GM19043 (cell line): ENCODE data around the gene PALLD.

Experiments
- ATAC-seq: cut with Tn5 transposase; IDR thresholded peaks from one replicate; pipeline ENCODE4 v1.9.1; 2021; ENCODE audit warnings: low read depth; ENCODE audit not compliant: unreplicated experiment

Gene PALLD

DNA sequence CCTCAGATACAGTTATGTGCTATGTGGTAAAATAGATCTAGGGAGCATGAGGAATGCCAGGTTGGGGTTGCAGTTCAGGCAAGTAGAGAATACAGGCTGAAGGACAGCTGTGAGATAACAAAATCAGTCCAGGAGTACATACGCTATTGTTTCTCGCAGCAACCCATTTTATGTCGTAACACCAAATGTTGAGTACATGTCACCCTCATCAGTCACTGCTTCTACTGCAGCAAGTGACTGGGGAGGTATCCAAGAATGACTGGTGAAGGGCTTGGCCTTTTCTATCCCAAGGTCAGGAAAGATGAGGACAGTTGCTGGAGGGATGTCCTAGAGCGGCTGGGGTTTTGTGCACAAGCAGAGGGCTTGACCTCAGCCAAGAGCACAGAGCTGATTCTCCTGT is 341.1 kb downstream of the PALLD start:
- no peak for ATAC-seq

DNA sequence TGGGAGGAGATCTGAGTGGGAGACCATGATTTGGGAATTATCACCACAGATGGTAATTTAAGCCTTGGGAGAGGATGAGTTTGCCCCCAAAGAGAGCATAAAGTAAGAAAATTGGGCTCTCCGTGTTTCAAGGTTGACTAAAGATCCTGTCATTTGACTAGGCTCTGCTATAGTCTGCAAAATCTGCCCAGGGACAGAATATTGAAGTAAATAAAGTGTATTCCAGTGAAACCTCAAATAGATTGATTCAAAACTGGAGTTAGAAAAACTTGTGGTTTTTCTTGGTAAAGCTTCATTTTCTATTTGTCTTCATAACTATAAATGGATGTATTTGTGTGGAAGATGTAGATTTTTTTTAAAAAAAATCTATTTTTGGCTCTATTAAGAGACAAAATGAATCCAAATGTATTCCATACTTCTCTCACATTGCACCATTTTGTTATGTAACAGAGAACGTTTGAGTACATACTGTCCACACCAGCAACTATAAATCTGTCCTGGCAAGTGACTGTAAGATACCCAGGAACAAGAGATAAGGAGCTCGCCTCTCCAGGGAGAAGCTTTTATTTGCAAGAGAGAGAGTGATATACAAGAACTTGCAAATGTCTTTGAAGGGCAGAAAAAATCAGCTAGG is 343.0 kb downstream of the PALLD start:
- no peak for ATAC-seq

DNA sequence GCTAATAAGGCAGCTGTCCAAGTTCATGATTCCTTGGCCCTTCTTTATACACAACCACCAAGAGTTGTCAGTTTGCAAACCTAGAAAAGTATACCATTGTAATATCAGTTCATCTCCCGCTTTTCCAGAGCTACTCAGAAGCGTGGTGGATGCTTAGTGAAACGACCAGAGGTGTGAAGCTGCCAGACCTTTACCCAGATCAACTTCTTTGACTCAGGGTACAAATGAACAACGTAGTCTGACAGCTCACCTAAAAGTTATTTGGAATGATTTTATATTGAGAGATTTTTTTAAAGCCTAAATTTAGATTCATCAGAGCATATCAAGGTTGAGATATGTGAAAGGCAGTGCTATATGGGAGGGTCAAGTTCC is 343.5 kb downstream of the PALLD start:
- ATAC-seq, result no peak

DNA sequence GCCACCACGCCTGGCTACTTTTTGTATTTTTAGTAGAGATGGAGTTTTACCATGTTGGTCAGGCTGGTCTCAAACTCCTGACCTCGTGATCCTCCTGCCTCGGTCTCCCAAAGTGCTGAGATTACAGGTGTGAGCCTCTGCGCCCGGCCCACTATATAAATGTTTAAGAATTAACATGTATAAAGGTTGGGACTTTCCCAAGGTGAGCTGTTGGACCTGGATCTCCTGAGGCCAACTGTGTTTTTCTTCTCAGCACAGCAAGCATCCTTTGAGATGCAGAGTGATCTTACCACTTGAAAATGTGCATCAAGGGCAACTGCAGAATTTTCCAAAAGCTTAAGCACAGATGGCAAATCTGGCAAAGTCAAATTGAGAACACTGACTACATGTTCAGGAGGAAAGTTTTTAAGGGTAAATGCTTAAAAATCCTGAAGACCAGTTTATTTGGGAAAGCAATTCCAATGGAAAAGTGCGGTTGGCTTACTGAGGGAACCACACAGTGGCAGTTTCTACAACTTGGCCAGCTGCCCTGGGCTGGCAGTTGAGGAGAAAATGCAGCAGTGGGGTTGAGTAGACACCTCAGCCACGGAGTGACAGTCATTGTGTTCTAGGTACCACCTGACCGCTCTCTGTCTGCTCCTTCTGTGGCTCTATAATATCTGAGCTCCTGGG is 344.3 kb downstream of the PALLD start:
- ATAC-seq, result no peak

DNA sequence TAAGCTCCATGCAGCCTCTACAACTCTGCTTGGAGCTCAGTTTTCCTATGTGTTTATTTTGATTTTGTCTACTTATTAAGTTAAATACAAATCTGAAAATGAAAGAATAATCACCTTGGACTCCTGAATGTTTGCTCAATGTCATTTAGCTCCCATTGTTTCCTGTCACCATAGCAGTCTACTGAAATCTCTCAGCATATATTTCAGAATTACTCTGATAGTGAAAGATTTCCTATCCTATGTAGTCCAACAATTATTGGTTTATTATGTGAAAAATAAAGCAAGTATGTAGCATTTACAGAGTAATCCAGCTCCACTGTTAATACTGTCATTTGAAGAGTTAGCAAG is 344.8 kb downstream of the PALLD start:
- ATAC-seq, result no peak

DNA sequence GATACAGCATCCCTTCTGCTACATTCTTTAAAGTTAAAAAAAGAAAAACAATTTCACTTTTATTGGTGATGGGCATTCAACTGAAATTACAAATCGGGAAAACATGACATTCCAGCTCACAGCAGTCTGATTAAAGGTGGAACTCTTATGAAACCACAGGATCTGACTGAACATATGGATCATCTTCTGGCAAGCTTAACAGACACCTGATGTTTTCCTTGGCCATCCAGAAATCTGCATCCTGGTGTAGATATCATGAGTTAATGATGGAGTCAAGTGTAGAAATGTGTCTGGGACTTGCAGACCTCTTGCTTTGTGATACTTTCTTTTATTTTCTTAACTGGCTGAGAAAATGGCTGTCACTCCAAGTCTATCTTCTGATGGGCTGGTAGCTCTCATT is 345.3 kb downstream of the PALLD start:
- no peak for ATAC-seq

DNA sequence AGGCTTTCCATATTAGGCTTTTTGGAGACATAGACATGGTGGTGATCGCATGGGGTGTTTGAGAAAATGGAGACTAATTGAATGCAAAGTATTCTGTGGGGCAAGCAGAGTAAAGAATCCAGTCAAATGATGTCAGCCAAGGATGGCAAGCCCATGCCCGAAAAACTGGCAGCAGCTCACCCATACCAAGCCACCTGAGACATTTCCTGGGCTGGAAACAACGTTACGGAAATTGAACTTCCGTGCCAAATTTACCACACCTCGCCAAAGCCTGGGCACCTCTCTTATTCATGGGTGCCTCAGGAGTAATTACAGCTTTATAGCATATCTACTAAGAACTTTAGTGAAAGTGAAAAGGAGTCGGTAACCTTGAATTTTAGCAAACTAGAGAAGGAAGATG is 346.8 kb downstream of the PALLD start:
- ATAC-seq, result no peak

DNA sequence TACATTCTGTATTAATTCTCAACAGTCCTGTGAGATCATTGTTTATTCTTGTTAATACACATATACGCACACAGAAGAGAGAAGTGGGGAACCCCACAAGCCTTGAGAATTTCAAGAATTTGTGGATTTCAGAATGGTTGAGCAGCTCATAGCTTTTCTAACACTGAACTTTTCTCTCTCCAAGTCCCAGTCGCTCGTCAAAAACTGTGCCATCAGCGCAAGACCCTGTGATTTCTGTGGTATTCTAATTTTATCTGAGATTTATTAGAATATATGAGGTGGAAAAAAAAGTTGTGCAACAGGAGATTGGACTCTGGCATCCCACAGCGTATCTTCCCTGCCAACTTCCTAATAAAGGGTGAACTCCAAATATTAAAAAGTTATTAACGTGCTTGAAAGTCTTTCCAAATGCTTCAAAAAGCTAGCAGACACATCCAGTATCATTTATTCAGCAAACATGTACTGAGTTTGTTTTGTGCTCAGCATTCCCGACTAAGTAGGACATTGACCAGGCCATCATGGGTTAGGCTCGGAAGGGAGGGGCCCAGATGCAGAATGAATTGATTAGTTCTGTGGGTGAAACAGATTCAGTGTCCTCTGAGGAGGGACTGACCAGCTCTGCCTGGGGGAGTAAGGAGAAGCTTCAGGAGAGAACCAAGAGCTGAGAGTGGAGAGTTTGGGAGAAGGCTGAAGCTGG is 347.6 kb downstream of the PALLD start:
- ATAC-seq, result no peak

DNA sequence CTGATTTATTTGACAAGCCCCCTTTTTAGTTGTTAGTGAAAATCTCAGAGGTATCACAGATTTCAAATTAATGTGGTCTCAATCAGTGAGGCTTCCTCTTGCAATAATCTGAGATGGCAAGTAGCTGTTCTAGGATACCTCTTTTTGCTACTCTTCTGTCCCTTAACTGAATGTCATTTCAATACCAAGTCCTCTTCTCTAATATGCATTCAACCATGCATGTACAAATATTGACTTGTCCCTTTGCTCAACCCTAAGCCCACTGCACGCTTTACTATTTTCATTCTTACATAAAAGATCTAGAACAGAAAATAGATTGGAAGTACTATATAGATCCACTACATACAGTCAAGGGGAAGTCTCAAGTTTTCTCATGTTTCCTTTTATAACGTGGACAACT is 349.0 kb downstream of the PALLD start:
- no peak for ATAC-seq

DNA sequence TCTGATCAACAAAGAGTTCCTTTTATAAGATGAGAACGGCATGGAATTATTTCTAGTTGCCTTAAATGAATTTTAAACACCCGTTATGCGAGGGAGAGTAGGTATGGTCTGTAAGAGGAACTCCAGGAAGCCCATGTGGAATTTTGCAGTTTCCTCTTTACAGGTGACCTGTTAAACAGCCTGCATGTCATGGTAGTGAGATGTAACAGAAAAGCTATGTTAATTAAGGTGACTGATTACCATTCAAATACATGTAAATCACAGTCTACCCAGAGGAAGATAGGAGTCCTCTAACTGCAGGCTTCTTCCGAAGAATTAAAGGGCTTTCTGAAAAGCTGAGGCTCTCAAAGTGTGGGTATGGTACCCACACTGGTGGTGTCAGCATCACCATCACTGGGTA is 349.6 kb downstream of the PALLD start:
- no peak for ATAC-seq

DNA sequence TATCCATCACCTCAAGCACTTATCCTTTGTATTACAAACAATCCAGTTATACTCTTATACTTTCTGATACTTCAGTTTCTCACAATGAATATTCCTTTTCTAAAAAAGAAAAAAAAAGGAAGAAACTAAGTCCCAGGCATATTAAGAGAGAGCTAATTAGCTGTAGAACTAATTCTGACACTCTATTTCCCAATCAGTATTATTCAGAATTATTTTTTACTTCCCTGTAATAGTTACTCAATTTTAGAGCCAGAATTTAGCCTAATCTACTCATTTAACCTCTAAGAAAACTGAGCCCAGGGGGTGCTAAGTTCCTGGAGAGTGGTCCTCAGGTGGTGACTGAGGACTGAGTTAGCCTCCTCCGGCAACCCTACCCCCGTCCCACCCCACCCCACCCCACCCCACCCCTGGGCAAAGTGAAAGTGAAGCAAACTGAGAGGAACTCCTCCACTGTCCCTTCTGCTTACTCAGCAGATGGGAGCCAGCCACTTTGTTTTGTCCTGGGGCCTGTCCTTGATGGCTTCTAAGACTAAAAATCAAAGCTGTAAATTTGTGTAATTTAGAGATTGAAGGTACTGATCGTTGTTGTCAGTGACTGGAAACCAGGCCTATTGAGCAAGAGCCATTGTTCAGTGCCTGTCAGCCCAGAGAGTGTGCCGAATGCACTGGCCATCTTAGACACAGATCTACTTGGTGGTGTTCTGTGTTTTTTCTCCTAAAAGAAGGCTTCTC is 351.1 kb downstream of the PALLD start:
- ATAC-seq, result no peak

DNA sequence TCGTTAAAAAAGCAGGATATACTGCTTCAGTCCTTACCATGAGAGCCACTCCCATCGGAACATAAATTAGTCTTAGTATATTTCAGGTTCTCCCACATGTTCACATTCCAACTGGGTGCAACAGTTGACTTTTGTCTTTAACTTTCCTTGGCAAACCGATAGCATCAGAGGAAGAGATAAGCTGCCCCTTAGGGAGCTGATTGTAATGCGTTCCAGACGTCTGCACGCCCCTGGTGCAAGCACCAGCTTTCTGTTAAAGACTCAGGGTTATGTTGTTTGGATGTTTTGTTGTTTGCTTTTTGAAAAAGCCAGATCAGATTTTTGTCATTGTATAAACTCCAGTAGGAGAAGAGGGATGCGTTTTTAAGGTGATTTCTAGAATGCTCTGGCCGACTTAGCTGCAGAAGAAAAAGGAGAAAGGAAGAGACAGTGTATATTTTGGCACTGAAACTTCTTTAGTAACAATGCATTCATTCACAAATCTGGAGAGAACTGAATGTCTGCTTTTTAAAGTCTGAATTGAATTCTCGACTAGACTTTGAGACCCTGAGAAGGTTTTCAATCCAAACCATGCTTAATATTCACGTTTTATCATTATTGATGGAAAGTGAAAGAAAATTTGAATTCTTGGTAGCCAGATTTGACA is 352.3 kb downstream of the PALLD start:
- no peak for ATAC-seq

DNA sequence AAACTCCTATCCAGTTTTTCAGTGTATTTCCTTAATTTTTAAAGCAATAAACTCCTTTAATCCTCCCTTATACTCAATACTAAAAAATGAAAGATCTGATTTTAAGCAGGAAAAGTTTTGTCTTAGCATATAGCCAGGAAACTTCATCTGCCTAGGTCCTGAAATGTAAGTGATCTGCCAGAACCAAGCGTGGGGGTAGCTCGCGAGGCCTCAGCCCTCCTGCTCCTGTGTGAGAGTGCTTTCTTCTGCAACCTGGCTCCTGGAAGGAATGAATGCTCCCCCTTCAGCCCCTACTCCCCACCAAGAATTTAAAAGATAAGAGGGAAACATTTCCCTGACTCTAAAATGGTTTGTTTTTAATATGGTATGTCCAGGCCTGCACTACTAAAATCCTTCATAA is 353.1 kb downstream of the PALLD start:
- ATAC-seq, result no peak

DNA sequence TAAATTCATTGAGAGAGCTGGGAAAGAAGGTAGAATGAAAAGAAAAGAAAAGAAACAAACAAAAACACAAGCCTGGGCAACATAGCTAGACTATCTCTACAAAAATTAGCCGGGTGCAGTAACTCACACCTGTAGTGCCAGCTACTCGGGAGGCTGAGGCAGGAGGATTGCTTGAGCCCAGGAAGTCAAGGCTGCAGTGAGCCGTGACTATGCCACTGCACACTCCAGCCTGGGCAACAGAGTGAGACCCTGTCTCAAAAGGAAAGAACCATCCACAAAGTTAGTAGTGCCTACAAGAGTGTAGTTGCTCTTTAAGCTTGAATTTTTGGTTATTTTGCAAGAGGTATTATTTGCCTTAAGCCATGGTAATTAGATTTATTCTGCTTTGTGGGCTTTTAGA is 355.5 kb downstream of the PALLD start:
- no peak for ATAC-seq

DNA sequence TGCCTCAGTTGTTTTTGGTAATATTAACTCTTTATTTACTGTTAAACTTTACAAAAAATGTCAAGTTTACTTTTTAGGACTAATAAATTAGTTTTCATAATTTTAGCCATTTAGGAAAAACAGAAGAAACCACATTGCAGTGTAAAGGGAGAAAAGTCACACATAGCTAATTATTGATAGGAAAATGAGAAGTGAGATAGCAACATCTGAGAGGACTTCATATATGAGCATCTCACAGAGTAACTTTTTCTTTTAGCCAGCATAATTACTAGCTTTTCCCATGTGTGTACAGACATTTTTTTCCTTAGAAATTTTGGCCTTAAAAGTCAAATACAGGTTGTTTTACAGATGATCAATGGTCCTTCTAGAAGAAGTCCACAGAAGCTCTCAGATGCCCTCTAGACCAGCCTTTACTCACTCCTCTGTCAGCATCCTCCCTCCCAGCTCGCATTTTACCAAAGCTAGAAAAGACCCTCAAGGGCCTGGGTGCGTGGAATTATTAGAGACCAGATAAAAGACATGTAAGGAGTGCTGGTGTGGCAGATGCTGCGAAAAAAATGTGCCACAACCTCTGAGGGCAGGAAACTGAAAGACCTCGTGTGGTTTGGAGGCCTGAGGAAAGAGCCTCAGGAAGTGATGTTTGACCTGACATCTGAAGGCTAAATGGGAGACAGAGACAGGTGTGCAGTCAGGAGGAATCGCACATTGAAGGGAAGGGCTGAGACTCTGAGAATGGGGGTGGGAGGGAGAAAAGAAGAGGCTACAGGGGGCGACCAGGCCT is 356.3 kb downstream of the PALLD start:
- ATAC-seq, result peak; percentile 54

DNA sequence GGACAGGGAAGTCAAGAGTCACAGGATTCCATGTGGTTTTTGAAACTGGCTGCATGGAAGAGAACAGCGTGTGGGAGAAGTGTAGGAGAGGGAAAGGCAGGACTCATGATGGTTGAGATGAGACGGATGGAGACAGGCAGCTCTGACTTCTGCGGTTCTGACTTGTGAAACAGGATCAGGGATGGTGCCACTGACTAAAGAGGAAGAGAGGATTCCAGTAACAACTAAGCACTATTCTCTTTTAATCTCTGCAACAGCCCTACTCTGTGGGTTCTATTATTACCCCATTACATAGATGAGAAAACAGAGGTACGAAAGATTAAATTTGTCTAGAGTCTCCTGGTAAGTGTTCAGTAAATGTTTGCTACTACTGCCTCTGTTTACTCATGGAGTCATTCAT is 356.9 kb downstream of the PALLD start:
- peak; percentile 45 for ATAC-seq

DNA sequence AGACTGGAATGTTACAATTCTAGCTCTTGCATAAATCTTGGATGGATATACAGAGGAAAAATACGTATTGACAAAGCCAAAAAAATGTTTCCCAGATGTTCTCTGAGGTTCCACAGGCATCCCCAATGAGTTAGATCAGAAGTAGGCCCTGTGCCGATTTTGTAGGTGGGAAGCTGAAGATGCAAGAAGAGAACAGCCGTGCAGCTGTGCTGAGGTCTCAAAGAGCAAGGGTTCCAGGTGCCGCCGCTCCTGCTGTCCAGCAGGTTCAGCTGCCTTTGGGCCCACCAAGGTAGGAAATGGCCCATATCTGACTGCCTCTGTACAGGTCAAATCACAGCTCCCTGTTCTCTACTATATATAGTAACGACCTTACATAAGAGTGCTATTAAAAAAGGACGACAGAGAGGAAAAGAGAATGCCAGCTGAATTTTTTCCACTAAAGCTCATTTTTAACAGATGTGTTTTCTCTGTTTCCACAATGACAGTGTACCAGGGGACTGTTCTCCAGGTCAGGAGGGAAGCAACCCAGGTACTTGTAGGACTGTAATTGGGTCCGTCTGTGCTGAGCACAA is 357.6 kb downstream of the PALLD start:
- ATAC-seq, result no peak

DNA sequence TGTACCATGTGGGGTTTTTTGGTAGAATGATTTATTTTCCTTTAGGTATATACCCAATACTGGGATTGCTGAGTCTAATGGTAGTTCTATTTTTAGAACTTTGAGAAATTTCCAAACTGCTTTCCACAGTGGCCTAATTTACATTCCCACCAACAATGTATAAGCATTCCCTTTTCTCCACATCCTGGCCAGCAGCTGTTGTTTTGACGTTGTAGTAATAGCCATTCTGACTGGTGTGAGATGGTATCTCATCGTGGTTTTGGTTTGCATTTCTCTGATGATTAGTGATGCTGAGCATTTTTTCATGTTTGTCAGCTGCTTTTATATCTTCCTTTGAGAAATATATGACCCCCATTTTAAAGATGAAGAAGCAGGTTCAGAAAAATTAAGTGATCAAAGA is 359.5 kb downstream of the PALLD start:
- ATAC-seq, result no peak

DNA sequence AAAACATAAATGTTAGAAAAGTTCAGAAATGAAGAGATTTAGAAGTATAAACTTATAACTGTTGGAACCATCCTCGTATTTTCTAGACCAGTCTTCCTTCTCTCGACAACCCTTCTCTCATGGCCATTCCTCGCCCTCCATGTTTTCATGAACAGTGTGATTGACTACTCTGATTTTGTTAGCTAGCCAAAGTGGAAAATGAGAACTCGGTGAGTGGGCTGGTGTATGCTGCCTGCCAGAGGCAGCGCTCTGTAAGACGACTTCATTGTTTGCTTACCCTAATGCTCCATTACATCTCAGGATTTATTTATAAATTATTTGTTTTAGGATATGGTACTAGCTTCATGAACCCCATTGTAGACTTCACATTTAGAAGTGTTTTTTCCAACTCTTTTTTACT is 360.2 kb downstream of the PALLD start:
- no peak for ATAC-seq
